ENCODE data around the gene ADH7.
"Not testable (repeated sequence)": the region's sequence is repeated elsewhere in the genome, so short reads cannot be mapped to it uniquely, and the experiment has no call there.

The ADH7 gene

GRCh38 chr4:99415762-99416161 is 19.4 kb downstream of the ADH7 start:
- not testable (repeated sequence) for DNase-seq (ENCODE audit: low read depth in 2 of 2)

- not testable (repeated sequence) for DNase-seq (ENCODE audit: low read depth in 2 of 2)
These were observed 20.2 kb downstream of the ADH7 start for GRCh38 chr4:99414902-99415301.

GRCh38 chr4:99414401-99414800 is 20.7 kb downstream of the ADH7 start:
- DNase-seq (ENCODE audit: low read depth in 2 of 2), result no peak

GRCh38 chr4:99413140-99413539 is 22.0 kb downstream of the ADH7 start:
- DNase-seq (ENCODE audit: low read depth in 2 of 2), result no peak

- DNase-seq (ENCODE audit: low read depth in 2 of 2), result no peak
These were observed 24.1 kb downstream of the ADH7 start for GRCh38 chr4:99411041-99411440.

- no peak for DNase-seq (ENCODE audit: low read depth in 2 of 2)
These were observed 25.1 kb downstream of the ADH7 start for GRCh38 chr4:99410075-99410474.

- no peak for DNase-seq (ENCODE audit: low read depth in 2 of 2)
These were observed 26.8 kb downstream of the ADH7 start for GRCh38 chr4:99408346-99408745.

- DNase-seq (ENCODE audit: low read depth in 2 of 2), result peak; percentile 40 to 51
These were observed 29.6 kb downstream of the ADH7 start for GRCh38 chr4:99405433-99406115.

- no peak for DNase-seq (ENCODE audit: low read depth in 2 of 2)
These were observed 30.4 kb downstream of the ADH7 start for GRCh38 chr4:99404595-99405287.

- DNase-seq (ENCODE audit: low read depth in 2 of 2), result no peak
These were observed 31.6 kb downstream of the ADH7 start for GRCh38 chr4:99403380-99404184.

- DNase-seq (ENCODE audit: low read depth in 2 of 2), result no peak
These were observed 32.4 kb downstream of the ADH7 start for GRCh38 chr4:99402765-99403164.

- no peak for DNase-seq (ENCODE audit: low read depth in 2 of 2)
These were observed 34.3 kb downstream of the ADH7 start for GRCh38 chr4:99400831-99401230.

GRCh38 chr4:99399017-99399416 is 36.1 kb downstream of the ADH7 start:
- DNase-seq (ENCODE audit: low read depth in 2 of 2), result no peak

GRCh38 chr4:99395595-99396364 is 39.4 kb downstream of the ADH7 start:
- no peak for DNase-seq (ENCODE audit: low read depth in 2 of 2)

GRCh38 chr4:99394896-99395295 is 40.2 kb downstream of the ADH7 start:
- DNase-seq (ENCODE audit: low read depth in 2 of 2), result no peak

- DNase-seq (ENCODE audit: low read depth in 2 of 2), result no peak
These were observed 45.1 kb downstream of the ADH7 start for GRCh38 chr4:99390055-99390454.

- no peak for DNase-seq (ENCODE audit: low read depth in 2 of 2)
These were observed 45.5 kb downstream of the ADH7 start for GRCh38 chr4:99389606-99390005.

- no peak for DNase-seq (ENCODE audit: low read depth in 2 of 2)
These were observed 51.2 kb downstream of the ADH7 start for GRCh38 chr4:99383833-99384392.

- DNase-seq (ENCODE audit: low read depth in 2 of 2), result no peak
These were observed 51.7 kb downstream of the ADH7 start for GRCh38 chr4:99383399-99383798.

GRCh38 chr4:99382745-99383360 is 52.3 kb downstream of the ADH7 start:
- no peak for DNase-seq (ENCODE audit: low read depth in 2 of 2)

GRCh38 chr4:99381588-99382175 is 53.5 kb downstream of the ADH7 start:
- DNase-seq (ENCODE audit: low read depth in 2 of 2), result no peak

Data from stimulated activated CD4-positive, alpha-beta T cell treated with anti-CD3 and anti-CD28 coated beads, Interleukin-4, amount 100 ng/mL, for 48 hours (primary cell).